ENCODE data around the gene RPRD1A. TPM values are rescaled to one million over a fixed set of nuclear protein-coding genes. Genes with fewer than 3 reads are reported as not detected.
A peak's percentile ranks its signal among the peaks of the same experiment; 100 is the strongest.

Gene RPRD1A
- total RNA-seq, 2 donors from 2014 or later: 72.7 to 81.5 TPM

GRCh38 chr18:35949090-35949489 is 118.3 kb downstream of the RPRD1A start:
- 65% methylated on average over 6 of the region's 6 CpGs for WGBS
- no peaks in the 10 kb centered on the region for H3K9me3 ChIP-seq
- no peak for DNase-seq (ENCODE audit: low spot score)
- H3K4me1 ChIP-seq (replicated peaks): no peaks in the 10 kb centered on the region
- intact Hi-C loops (cut with DNase I): no loop called here
- H3K27me3 ChIP-seq (replicated peaks; ENCODE audit: insufficient read depth): no peaks in the 10 kb centered on the region
- no peaks in the 10 kb centered on the region for H3K36me3 ChIP-seq
- TF ChIP-seq POLR2A (IDR thresholded peaks at IDR 0.05) (no peak), POLR2AphosphoS5 (IDR thresholded peaks at IDR 0.05) (no peak)
- H3K27ac ChIP-seq: no peak overlapping the region
- no peak overlapping the region for H3K4me3 ChIP-seq

- WGBS: 70% methylated on average over 3 of the region's 3 CpGs
- no peaks in the 10 kb centered on the region for H3K36me3 ChIP-seq
- intact Hi-C loops (cut with DNase I): no loop called here
- no peak overlapping the region for H3K27ac ChIP-seq
- no peaks in the 10 kb centered on the region for H3K4me1 ChIP-seq (replicated peaks)
- no peak for DNase-seq (ENCODE audit: low spot score)
- H3K9me3 ChIP-seq: no peaks in the 10 kb centered on the region
- no peak for TF ChIP-seq POLR2AphosphoS5 (IDR thresholded peaks at IDR 0.05)
- no peak overlapping the region for H3K4me3 ChIP-seq
- no peaks in the 10 kb centered on the region for H3K27me3 ChIP-seq (replicated peaks; ENCODE audit: insufficient read depth)
Observed at GRCh38 chr18:35948080-35948479, 119.3 kb downstream of the RPRD1A start.

GRCh38 chr18:35942661-35943060 is 124.7 kb downstream of the RPRD1A start:
- TF ChIP-seq POLR2AphosphoS5 (IDR thresholded peaks at IDR 0.05) (peak; percentile 43), CTCF (IDR thresholded peaks at IDR 0.05) (no peak)

GRCh38 chr18:35942133-35942532 is 125.2 kb downstream of the RPRD1A start:
- H3K27ac ChIP-seq: no peak overlapping the region
- intact Hi-C loops (cut with DNase I): no loop called here
- no peak for DNase-seq (ENCODE audit: low spot score)
- TF ChIP-seq CTCF (IDR thresholded peaks at IDR 0.05) (no peak), POLR2A (IDR thresholded peaks at IDR 0.05) (no peak), POLR2AphosphoS5 (IDR thresholded peaks at IDR 0.05) (no peak)
- H3K36me3 ChIP-seq: no peaks in the 10 kb centered on the region
- H3K4me3 ChIP-seq: no peak overlapping the region
- H3K9me3 ChIP-seq: no peaks in the 10 kb centered on the region
- peaks cover 8% of the 10 kb centered on the region for H3K4me1 ChIP-seq (replicated peaks)
- H3K27me3 ChIP-seq (replicated peaks; ENCODE audit: insufficient read depth): no peaks in the 10 kb centered on the region

More at GRCh38 chr18:35942661-35943060, 124.7 kb downstream of the RPRD1A start:
- H3K36me3 ChIP-seq: no peaks in the 10 kb centered on the region
- H3K4me1 ChIP-seq (replicated peaks): peaks cover 7% of the 10 kb centered on the region
- no peak overlapping the region for H3K27ac ChIP-seq
- no peaks in the 10 kb centered on the region for H3K27me3 ChIP-seq (replicated peaks; ENCODE audit: insufficient read depth)
- intact Hi-C loops (cut with DNase I): no loop called here
- DNase-seq (ENCODE audit: low spot score): no peak
- no peak overlapping the region for H3K4me3 ChIP-seq
- 76% methylated on average over 6 of the region's 6 CpGs for WGBS
- H3K9me3 ChIP-seq: no peaks in the 10 kb centered on the region

- 31% methylated on average over 6 of the region's 6 CpGs for WGBS
- TF ChIP-seq CTCF (IDR thresholded peaks at IDR 0.05) (no peak), POLR2AphosphoS5 (IDR thresholded peaks at IDR 0.05) (peak; percentile 54)
- no peaks in the 10 kb centered on the region for H3K27me3 ChIP-seq (replicated peaks; ENCODE audit: insufficient read depth)
Observed at GRCh38 chr18:35941299-35941698, 126.1 kb downstream of the RPRD1A start.

More at GRCh38 chr18:35941299-35941698, 126.1 kb downstream of the RPRD1A start:
- H3K4me1 ChIP-seq (replicated peaks): peaks cover 8% of the 10 kb centered on the region
- H3K27ac ChIP-seq: no peak overlapping the region
- no peaks in the 10 kb centered on the region for H3K9me3 ChIP-seq
- no peaks in the 10 kb centered on the region for H3K36me3 ChIP-seq
- intact Hi-C loops (cut with DNase I): no loop called here
- H3K4me3 ChIP-seq: no peak overlapping the region
- DNase-seq (ENCODE audit: low spot score): no peak

Other genes starting within 250 kb of the RPRD1A start
- gene SLC39A6, start 61.8 kb upstream of the RPRD1A start, total RNA-seq: 100 to 1,000 TPM; 112 to 379 TPM
- 10 to 100 TPM; 49.7 to 80.4 TPM for gene ELP2, start 62.3 kb upstream of the RPRD1A start, total RNA-seq
- 1 to 10 TPM; 2.5 to 3.9 TPM for gene MOCOS, start 119.9 kb upstream of the RPRD1A start, total RNA-seq
- 10 to 100 TPM; 25.1 to 52.5 TPM for gene FHOD3, start 230.2 kb upstream of the RPRD1A start, total RNA-seq